ENCODE data around the gene ST3GAL2. TPM values are rescaled to one million over a fixed set of nuclear protein-coding genes. Genes with fewer than 3 reads are reported as not detected.

Gene ST3GAL2
- total RNA-seq, 4 donors from 2014 or later: 7.0 to 12.9 (median 9.5) TPM

DNA sequence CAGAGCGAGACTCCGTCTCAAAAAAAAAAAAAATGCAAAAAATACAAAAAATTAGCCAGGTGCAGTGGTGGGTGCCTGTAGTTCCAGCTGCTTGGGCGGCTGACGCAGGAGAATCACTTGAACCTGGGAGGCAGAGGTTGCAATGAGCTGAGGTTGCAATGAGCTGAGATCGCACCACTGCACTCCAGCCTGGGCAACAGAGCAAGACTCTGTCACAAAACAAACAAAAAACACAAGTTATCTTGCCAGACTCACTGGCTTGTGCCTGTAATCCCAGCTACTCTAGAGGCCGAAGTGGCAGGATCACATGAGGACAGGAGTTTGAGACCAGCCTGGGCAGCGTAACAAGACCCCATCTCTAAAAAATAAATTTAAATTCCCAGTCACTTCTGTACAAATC lies 3.4 kb upstream of the ST3GAL2 start:
- WGBS, 2 donors: 94 to 98% methylated on average over 7 of the region's 7 CpGs
- no peak for DNase-seq (ENCODE audit: low spot score in 2 of 2)
- no peak overlapping the region for H3K4me3 ChIP-seq (ENCODE audit: low read depth, poor library complexity, severe bottlenecking)
- TF ChIP-seq POLR2A (IDR thresholded peaks at IDR 0.05): no peak
- TF ChIP-seq, protein P1, sequence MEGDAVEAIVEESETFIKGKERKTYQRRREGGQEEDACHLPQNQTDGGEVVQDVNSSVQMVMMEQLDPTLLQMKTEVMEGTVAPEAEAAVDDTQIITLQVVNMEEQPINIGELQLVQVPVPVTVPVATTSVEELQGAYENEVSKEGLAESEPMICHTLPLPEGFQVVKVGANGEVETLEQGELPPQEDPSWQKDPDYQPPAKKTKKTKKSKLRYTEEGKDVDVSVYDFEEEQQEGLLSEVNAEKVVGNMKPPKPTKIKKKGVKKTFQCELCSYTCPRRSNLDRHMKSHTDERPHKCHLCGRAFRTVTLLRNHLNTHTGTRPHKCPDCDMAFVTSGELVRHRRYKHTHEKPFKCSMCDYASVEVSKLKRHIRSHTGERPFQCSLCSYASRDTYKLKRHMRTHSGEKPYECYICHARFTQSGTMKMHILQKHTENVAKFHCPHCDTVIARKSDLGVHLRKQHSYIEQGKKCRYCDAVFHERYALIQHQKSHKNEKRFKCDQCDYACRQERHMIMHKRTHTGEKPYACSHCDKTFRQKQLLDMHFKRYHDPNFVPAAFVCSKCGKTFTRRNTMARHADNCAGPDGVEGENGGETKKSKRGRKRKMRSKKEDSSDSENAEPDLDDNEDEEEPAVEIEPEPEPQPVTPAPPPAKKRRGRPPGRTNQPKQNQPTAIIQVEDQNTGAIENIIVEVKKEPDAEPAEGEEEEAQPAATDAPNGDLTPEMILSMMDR (IDR thresholded peaks at IDR 0.05): no peak
- intact Hi-C loops (cut with DNase I; ENCODE audit: low total_unique reads): no loop called here

DNA sequence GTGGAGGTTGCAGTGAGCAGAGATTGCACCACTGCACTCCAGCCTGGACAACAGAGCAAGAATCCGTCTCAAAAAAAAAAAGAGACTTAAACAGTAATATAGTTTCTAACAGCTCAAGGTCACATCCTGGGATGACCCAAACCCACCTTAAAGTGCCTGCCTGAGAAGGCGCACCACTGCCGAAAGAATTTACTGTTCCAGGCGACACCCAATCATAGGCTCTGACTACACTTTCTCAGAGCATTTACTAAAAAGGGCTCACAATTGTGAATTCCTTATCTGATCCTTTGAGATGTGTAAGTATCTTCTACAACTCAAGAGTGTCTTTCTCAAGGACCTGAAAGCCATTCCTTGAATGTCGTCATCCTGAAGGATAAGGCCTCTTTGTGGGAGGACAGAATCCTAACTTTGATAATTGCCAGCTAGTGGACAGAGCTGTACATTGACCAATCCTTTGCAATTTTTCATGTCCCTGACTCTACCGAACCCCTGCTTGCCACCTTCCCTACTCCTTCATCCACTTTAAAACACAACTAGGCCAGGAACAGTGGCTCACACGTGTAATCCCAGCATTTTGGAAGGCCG lies 2.6 kb upstream of the ST3GAL2 start:
- no peak for DNase-seq (ENCODE audit: low spot score in 2 of 2)
- intact Hi-C loops (cut with DNase I; ENCODE audit: low total_unique reads): no loop called here
- WGBS, 2 donors: 92 to 93% methylated on average over 8 of the region's 8 CpGs
- H3K4me3 ChIP-seq (ENCODE audit: low read depth, poor library complexity, severe bottlenecking): no peak overlapping the region
- TF ChIP-seq, protein P1 (IDR thresholded peaks at IDR 0.05): no peak
- no peak for TF ChIP-seq POLR2A (IDR thresholded peaks at IDR 0.05)

DNA sequence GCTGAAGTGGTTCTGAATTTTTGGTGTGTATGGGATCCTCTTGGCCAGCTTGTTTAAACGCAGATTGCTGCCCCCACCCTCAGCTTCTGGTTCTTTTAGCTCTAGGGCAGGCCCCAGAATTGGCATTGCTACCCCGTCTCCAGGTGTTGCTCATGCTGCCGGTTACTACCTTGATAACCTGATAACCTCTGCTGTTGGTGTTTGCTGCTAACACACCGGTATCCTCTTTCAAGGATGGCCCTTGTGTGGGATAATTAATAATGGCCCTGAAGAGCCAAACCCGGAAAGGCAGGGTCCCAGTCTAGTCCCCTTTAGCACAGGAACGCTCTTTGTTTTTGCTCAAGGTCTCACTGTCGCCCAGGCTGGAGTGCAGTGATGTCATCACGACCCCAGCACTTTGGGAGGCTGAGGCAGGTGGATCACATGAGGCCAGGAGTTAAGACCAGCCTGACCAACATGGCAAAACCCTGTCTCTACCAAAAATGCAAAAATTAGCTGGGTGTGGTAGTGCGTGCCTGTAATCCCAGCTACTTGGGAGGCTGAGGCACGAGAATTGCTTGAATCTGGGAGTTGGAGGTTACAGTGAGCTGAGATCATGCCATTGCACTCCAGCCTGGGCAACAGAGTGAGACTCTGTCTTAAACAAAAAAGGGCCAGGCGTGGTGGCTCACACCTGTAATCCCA lies 1.3 kb upstream of the ST3GAL2 start:
- H3K4me3 ChIP-seq (ENCODE audit: low read depth, poor library complexity, severe bottlenecking): no peak overlapping the region
- intact Hi-C loops (cut with DNase I; ENCODE audit: low total_unique reads): no loop called here
- WGBS, 2 donors: 80 to 84% methylated on average over 11 of the region's 11 CpGs
- DNase-seq (ENCODE audit: low spot score in 2 of 2): no peak
- TF ChIP-seq, protein P1 (IDR thresholded peaks at IDR 0.05): no peak

DNA sequence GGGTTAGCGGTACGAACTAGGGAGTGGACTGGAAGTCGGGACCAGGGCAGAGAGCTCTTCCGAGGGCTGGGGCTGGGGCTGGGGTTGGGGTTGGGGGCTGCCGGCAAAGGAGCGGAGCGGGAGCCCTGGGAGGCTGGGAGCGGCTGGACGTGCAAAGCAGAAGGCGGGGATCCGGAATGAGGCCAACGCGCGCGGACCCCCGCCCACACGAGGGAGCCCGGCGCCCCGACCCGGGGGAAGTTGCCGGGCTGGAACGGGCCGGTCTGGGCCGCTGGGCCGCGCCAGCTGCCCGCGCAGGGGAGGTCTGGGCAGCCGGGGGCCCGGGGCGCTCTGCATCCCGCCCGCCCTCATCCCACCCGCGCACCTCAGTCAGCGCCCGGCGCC lies 323 bp downstream of the ST3GAL2 start:
- DNase-seq (ENCODE audit: low spot score in 2 of 2): peak in 1 of 2 donors; percentile 88
- intact Hi-C loops (cut with DNase I; ENCODE audit: low total_unique reads): no loop called here
- TF ChIP-seq, protein P1 (IDR thresholded peaks at IDR 0.05): no peak
- no peak for TF ChIP-seq POLR2A (IDR thresholded peaks at IDR 0.05)
- H3K4me3 ChIP-seq (ENCODE audit: low read depth, poor library complexity, severe bottlenecking): peak overlapping the region; percentile 42
- 0 to 1% methylated on average over 14 to 15 of the region's 39 CpGs for WGBS, 2 donors

DNA sequence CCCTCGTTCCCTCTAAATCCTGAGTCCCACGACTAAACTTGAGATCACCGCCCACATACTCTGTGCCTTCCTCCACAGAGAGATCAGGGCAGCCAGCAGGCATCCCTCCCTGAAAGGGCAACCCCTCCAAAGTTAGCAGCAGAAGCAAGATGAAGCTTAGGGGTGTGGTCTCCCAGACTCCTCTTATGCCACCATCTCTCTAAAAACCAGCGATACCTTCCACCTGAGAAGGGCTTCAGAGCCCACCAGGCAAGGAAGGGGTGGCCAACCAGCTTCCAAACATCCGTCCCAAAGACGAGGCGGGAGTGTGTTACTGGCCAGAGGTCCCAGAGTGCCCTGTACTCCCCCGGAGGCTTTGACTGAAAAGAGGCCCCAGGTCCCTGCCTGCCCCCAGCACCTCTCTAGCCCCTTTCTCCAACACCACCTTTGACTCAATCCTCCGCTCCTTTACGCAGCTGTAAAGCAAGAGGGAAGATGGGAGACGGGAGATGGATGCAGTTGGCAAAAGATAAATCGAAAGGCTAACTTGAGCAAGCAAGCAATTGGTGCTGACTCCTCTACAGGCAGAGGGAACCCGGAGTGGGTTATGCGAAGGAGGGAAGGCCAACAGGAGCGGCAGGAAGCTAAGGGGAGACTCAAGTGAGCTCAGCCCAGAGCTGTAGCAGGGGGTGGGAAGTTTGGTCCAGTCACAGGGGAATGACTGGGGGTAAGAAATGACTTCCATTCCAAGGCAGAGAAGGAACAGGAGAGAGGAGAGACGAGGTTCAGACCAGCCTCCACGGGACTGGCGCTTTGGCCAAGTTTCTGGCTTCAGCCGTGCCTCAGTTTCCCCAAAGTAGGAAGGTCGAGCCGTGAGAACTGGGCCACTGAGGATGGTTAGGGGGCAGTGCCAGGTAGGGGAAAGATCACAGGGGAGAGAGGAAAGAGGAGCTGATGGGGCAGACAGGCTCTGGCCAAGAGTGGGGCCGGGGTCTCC lies 1.0 kb downstream of the ST3GAL2 start:
- H3K4me3 ChIP-seq (ENCODE audit: low read depth, poor library complexity, severe bottlenecking): peak overlapping the region; percentile 42
- 10 to 13% methylated on average over 22 of the region's 22 CpGs for WGBS, 2 donors
- DNase-seq (ENCODE audit: low spot score in 2 of 2): no peak
- TF ChIP-seq, protein P1 (IDR thresholded peaks at IDR 0.05): no peak
- no peak for TF ChIP-seq POLR2A (IDR thresholded peaks at IDR 0.05)
- intact Hi-C loops (cut with DNase I; ENCODE audit: low total_unique reads): no loop called here
